Retinal pigment epithelial cell (primary cell): ENCODE measurements around the gene SSTR3.
"Not testable (repeated sequence)": the region's sequence is repeated elsewhere in the genome, so short reads cannot be mapped to it uniquely, and the experiment has no call there.

Experiments used
- DNase-seq: peaks from one replicate; pipeline ENCODE4 v3.0.0-alpha.2; 2010; ENCODE audit warnings: low read depth
- H3K4me3 ChIP-seq: 2 replicates; pipeline ENCODE4 v1.5.1; 2011; ENCODE audit warnings: mild to moderate bottlenecking, low read length, control low read depth, moderate library complexity
- TF ChIP-seq, protein P1 (sequence below): conservative IDR thresholded peaks from 2 replicates; pipeline ENCODE4 v1.5.1; 2011; ENCODE audit warnings: low read depth, low read length, control low read depth, inconsistent platforms

SSTR3 gene

DNA sequence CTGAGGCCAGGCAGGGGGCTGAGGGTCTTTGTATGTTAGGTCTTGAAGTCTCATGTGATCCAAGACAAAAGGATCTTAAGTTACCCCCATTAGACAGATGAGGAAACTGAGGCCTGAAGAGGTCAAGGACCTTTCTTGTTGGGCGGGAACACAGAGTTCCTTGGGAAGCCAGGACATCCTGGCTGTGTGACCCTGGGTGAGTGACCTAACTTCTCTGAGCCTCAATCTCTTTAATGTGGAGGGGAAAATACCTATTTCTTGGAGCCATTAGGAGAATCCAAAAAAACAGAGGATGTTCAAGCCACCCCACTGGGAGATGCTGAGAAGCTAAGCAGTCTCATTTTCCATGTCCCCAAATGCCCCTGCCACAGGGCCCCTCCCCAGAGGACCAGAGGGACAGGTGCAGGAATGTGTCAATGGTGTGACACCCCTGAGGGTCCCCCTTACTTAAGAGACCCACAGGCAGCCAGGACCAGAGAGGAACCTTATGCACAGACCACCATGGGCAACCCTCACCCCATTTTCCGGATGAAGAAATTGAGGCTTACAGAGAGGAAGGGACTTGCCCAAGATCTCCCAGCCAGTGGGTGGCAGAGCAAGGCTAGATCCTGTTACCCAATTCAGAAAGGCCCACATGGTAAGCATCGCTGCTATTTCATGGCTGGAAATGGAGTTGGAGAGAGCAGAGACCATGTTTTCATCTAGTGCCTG lies 23.8 kb upstream of the SSTR3 start:
- TF ChIP-seq, protein P1, sequence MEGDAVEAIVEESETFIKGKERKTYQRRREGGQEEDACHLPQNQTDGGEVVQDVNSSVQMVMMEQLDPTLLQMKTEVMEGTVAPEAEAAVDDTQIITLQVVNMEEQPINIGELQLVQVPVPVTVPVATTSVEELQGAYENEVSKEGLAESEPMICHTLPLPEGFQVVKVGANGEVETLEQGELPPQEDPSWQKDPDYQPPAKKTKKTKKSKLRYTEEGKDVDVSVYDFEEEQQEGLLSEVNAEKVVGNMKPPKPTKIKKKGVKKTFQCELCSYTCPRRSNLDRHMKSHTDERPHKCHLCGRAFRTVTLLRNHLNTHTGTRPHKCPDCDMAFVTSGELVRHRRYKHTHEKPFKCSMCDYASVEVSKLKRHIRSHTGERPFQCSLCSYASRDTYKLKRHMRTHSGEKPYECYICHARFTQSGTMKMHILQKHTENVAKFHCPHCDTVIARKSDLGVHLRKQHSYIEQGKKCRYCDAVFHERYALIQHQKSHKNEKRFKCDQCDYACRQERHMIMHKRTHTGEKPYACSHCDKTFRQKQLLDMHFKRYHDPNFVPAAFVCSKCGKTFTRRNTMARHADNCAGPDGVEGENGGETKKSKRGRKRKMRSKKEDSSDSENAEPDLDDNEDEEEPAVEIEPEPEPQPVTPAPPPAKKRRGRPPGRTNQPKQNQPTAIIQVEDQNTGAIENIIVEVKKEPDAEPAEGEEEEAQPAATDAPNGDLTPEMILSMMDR, result no peak
- no peak overlapping the region for H3K4me3 ChIP-seq
- DNase-seq, result no peak

DNA sequence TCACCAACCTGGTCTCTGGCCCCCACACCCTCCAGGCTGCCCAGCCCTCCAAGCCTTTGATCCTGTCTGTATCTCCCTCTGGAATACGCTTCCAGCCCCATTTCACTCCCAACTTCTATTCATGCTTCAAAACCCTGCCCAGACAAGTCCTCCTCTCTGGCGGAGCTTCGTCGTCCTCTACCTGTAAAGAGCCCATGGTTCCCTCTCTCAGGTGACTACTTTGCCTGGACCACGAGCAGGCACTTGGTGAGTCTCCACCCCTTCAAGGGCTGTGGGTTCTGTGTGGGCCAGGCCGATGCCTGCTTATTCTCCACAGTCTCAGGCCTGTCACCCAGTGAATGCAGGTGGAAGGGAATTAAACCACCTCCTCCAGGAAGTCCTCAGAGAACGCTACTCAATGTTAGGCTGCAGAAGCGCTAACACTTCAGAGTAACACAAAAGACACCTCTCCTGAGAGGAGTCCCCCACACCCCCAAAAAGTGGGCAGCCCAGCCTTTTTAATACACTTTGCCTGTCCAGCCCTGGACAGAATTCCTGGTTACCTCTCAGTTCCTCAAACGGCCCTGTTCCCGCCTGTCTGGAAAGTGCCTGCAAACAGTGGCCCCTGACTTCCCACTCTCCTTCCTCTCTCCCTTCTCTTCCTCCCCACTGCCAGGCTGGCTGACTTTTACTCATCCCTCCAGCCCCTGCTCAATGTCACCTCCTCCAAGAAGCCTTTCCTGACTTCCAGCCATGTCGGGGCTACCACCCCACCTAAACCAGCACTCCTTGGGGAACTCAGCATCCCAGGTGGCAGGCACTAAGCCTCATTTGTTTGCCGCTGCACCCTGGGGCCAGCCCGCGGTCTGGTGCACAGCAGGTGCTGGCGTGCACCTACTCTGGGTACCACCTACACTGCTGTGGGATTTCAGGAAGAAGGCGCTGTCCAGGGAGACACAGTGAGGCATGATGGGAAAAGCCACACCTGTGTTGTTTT lies 22.7 kb upstream of the SSTR3 start:
- DNase-seq, result no peak
- no peak overlapping the region for H3K4me3 ChIP-seq
- TF ChIP-seq, protein P1, result no peak

DNA sequence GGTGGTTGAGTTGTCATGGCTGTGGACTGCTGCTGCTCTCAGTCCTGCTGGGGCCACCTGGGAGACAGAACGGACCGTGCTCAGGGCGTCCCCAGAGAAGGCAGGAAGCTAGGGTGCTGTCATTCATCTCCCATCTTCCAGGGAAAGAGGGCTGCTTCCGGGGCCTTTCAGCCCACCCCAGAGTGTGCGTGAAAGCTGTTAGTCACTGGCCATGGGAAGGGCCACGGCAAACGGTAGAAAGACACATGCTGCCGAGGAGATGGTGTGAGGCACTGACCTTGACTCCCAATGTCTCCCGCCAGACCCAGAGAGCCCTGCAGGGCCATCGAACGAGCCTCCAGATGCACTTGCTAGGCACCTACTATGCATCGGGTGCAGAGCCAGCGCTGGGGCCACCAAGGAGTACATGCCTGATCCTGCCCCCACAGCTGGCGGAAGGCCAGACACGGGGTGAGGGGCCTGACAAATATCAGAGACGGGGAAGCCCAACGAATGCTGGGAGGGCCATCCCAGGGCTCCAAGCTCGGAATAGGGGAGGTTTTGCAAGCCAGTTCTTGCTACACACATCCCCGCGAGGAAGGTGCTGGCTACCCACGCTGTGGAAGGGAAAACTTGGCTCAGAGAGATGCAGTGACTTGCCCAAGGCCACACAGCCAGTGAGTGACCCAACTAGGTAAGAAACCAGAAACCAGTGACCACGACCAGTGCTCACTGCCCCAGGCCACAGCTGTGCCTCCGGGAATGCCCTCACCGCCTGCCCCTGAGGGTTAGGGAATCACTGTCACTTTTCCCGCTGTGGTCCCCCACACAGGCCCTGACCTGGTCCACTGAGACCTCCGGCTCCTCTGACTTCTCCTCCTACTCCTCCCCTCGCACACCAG lies 21.7 kb upstream of the SSTR3 start:
- DNase-seq, result no peak
- TF ChIP-seq, protein P1, result no peak
- no peak overlapping the region for H3K4me3 ChIP-seq

DNA sequence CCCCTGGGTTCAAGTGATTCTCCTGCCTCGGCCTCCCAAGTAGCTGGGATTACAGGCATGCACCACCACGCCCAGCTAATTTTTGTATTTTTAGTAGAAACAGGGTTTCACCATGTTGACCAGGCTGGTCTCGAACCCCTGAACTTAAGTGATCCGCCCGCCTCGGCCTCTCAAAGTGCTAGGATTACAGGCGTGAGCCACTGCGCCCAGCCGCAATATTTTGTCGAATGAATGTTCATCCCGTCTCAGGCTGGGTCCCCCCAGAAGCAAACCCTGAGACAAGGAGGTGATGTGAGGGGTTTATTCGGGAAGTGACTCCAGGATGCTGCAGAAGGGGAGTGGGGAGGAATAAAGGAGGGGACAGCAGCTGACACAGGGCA lies 21.1 kb upstream of the SSTR3 start:
- H3K4me3 ChIP-seq, DNase-seq: not testable (repeated sequence)

DNA sequence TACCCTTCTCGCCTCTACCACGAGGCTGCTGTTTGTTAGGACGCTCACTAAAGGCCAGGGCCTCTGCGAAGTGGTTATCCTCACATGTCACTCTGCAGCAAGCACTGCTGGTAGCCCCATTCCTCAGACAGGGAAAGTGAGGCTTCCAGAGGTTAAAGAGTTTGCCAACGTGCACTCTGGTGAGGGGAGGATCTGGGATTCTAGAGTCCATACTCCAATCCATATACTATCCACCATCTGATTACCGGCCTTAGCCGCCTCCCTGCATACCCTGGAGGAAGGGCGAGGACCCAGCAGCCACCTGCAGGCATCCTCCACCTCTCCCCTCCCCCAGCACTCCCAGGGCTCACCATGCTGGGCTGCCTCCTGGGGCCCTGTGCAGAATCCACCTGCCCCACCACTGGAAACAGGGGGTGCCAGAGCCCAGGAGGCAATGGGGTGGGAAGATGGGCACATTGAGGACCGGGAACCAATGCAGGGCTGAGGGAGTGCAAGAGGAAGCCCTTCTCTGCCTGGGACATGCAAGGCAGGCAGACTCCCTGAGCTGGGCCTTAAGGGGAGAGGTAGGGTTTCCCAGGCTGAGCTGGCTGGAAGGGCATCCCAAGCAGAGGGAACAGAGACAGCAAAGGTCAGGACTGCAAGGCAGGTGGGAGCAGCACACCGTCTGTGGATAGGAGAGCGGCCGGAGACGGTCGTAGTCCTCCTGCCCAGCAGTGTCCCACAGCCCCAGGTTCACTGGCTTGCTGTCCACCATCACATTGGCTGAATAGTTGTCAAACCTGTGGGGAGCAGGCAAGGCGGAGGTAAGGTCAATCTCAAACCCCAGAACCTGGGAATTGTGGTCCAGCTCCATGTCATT lies 20.1 kb upstream of the SSTR3 start:
- TF ChIP-seq, protein P1, result no peak
- DNase-seq, result no peak
- no peak overlapping the region for H3K4me3 ChIP-seq

DNA sequence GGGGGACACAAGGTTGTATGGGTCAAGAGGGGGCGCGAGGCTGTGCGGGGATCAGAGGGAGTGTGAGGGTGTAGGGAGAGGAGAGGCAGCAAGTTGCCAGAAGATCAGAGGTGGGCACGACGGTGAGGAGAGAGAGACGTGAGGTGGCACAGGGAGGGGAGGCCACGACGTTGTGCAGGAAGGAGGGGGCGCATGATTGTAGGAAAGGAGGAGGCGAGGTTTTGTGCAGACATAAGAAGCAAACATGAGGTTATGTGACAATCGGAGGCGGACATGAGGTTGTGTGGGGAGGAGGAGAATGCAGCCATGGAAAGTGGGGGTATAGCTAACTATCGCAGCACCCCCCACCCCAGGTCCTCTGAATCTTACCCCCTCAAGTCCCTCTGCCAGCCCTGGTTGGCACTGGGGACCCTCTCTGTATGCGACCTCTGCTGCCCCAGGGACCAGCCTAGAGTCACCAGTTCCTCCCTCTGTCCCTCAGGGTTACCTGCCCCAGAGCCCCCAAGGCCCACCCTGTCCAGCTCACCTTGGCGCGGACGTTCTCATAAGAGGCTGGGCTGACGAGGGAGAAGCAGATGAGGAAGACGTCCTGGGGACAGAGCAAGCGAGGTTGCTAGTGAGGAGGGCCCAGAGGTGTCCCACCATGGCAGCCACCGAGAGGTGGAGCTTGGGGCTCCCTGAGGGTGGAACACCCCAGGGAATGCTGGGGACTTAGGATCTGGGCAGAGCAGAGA lies 19.3 kb upstream of the SSTR3 start:
- H3K4me3 ChIP-seq, result no peak overlapping the region
- no peak for DNase-seq
- TF ChIP-seq, protein P1, result no peak
